Measurements from ENCODE around the gene RUNDC1.

DNA sequence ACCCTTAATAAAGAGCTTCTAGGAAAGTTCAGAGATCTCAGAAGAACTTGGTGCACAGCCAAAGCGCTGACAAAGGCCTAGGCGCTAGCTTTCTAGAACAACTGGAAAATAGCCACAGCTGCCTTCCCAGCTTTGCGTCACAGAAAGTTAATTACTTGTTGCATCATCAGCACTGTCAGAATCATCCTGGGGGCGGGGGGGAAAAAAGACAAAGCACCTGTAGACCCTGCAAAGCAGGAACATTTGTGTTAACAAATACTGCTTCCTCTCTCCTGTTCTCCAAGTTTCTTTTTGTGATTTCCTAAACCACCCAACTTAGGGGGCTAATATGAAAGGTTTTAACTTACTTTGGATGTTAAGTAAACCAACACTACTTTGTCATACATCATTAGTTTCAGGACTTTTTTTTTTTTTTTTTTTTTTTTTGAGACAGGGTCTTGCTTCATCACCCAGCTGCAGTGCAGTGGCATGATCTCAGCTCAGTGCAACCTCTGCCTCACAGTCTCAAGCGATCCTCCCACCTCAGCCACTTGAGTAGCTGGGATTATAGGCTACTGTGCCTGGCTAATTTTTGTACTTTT is 11.3 kb upstream of the RUNDC1 start:
- TF ChIP-seq, protein P1, sequence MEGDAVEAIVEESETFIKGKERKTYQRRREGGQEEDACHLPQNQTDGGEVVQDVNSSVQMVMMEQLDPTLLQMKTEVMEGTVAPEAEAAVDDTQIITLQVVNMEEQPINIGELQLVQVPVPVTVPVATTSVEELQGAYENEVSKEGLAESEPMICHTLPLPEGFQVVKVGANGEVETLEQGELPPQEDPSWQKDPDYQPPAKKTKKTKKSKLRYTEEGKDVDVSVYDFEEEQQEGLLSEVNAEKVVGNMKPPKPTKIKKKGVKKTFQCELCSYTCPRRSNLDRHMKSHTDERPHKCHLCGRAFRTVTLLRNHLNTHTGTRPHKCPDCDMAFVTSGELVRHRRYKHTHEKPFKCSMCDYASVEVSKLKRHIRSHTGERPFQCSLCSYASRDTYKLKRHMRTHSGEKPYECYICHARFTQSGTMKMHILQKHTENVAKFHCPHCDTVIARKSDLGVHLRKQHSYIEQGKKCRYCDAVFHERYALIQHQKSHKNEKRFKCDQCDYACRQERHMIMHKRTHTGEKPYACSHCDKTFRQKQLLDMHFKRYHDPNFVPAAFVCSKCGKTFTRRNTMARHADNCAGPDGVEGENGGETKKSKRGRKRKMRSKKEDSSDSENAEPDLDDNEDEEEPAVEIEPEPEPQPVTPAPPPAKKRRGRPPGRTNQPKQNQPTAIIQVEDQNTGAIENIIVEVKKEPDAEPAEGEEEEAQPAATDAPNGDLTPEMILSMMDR (IDR thresholded peaks at IDR 0.05; ENCODE audit: low read length) = no peak
- no peak for TF ChIP-seq EZH2 (optimal IDR thresholded peaks at IDR 0.05; ENCODE audit: low read depth, low read length)
